ENCODE data around the gene FAM124B.

GRCh38 chr2:224413381-224413780 is 11.5 kb upstream of the FAM124B start:
- TF ChIP-seq RAD21 (IDR thresholded peaks at IDR 0.05; ENCODE audit: low read length) (no peak), CTCF (IDR thresholded peaks at IDR 0.05) (no peak), USF2 (IDR thresholded peaks at IDR 0.05; ENCODE audit: borderline replicate concordance, low read depth, low read length) (no peak), FOXM1 (IDR thresholded peaks at IDR 0.05; ENCODE audit: low read depth) (no peak), POLR2AphosphoS5 (IDR thresholded peaks at IDR 0.05; ENCODE audit: low read depth, low read length) (no peak), YY1 (IDR thresholded peaks at IDR 0.05; ENCODE audit: low read depth) (no peak), IRF3 (IDR thresholded peaks at IDR 0.05; ENCODE audit: low read depth, low read length) (no peak), SMC3 (IDR thresholded peaks at IDR 0.05; ENCODE audit: low read depth, low read length) (no peak), PBX3 (IDR thresholded peaks at IDR 0.05) (no peak), SIN3A (IDR thresholded peaks at IDR 0.05; ENCODE audit: borderline replicate concordance, low read depth, low read length) (no peak), CHD2 (IDR thresholded peaks at IDR 0.05; ENCODE audit: low read length, partially characterized antibody) (no peak), MAX (IDR thresholded peaks at IDR 0.05; ENCODE audit: low read depth) (no peak)
